DMS53 treated with DMSO at 0.1 percent for 48 hours (cell line): ENCODE measurements around the gene PXN.
"Not testable (repeated sequence)": the region's sequence is repeated elsewhere in the genome, so short reads cannot be mapped to it uniquely, and the experiment has no call there.

ENCODE experiments used
- DNase-seq: peaks from one replicate; lab custom pipeline; 2025; ENCODE audit not compliant: unreplicated experiment; lab: John Stamatoyannopoulos, UW

The PXN gene

DNA sequence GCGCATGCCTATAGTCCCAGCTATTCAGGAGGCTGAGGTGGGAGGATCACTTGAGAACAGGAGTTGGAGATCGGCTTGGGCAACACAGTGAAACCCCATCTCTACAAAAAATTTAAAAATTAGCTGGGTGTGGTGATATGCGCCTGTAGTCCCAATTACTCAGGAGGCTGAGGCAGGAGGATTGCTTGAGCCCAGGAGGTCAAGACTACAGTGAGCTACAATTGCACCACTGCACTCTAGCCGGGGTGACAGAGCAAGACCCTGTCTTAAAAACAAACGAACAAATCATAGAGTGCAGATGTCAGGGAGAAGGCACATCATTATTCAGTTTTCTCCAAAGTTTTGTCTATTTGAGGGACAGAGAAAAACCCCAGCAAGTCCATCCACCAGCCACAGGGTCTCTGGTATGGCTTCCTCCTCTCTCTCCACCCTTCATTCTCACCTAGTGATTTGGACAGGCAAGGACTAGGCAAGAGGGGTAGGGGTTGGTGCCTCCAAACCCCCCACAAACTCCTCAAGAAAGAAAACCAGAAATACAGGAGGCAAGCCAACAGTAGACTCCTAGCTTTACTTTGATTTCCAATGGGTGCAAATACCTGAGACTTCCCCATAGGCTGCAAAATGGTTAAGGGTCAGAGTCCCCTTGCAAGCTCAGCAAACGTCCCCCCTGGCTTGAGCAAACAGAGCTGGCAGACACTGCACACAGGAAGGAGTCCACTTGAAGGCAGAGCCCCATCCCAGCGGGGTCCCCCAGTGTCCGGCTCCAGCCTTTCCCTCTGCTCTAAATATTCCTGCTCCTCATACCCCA, 38.1 kb downstream of the PXN start:
- DNase-seq: no peak

DNA sequence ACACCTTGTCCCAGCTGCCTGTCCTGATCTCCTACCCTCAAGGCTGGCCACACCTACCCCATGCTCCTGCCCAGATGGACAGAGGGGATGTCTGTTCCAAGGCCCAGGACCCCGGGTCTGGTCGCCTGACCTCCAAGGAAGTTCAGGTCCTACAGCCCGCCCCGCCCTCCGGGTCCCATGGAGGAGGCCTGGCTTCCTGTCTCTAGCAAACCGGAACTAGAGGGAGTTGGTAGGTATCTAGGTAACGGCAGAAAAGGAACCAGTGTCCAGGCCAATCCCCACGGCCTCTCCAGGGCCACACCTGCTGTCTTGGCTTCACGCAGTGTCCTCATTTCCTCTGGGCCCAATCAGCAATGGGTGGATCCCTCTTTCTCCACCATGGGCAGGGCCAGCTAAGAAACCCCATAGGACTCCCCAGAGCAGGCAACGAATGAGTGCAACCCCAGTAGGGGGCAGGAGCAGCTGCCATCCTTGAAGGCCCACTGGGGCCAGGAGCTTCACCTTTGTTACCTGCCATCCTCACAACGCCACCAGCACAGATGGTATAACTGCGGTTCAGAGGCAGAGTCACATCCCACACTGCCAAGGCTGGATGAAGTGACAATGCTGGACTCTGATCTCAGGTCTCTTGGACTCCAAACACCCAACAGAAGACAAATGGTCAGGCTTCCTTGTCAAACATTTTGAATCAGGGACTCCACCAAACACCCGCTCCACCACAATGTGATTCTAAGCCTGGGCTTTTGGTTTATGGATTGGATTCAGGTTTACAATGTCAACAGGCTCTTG, 39.5 kb downstream of the PXN start:
- no peak for DNase-seq

DNA sequence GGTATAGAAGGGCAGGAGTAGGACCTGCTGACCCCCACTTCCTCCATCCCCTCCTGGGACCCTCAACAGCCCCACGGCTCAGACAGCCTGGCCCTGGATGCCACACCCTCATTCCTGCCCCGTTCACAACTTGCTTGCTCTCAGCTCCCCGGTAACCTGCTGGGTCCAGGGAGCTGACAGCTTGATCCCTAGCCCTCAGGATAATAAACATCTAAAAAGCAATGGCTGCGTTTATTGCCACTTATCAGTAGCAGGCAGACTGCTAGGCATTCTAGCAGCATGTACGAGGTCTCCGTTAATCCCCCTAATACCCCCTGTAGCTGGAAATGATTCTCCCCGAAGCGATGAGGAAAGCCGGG, 40.4 kb downstream of the PXN start:
- no peak for DNase-seq

DNA sequence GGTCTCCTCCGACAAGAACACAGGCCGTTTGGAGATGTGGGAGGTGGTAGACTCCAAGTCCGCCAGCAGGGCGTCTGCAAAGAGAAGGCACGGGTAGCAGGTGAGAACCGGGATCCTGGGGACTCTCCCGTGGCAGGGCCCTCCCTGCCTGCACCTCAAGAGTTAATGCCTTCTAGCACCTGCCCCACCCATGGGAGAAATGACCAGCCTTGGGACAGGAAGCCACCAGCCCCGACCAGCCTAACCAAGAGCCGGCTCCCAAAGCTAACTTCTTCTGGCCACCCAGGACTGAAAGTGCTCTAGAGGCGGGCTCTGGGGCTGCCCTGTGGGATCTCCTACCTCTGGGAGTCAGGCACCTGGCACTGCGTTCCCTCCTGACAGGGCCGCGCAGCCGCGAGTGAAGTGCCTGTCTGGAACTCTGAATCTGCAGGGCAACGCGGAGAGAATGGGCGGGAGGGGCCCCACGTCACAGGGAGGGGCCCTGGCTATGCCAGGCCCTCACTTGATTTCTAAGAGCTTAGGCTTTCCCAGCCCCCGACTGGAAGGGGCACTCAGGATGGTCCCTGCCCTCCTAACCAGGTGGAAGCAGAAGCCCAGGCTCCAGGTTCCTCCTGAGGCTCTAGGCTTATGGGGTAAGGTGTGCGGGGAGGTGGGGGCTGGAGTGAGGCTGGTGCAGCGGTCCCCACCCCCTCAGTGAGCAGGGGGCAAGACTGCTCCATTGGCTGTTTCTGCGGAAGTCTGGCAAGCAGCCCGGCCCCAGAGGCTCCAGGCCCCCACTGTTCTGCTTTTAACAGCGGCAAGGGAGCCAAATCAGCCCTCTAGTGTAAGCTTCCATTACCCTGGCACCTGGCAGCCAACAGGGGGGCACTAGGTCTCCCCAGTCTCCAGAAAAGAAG, 41.0 kb downstream of the PXN start:
- DNase-seq: no peak

DNA sequence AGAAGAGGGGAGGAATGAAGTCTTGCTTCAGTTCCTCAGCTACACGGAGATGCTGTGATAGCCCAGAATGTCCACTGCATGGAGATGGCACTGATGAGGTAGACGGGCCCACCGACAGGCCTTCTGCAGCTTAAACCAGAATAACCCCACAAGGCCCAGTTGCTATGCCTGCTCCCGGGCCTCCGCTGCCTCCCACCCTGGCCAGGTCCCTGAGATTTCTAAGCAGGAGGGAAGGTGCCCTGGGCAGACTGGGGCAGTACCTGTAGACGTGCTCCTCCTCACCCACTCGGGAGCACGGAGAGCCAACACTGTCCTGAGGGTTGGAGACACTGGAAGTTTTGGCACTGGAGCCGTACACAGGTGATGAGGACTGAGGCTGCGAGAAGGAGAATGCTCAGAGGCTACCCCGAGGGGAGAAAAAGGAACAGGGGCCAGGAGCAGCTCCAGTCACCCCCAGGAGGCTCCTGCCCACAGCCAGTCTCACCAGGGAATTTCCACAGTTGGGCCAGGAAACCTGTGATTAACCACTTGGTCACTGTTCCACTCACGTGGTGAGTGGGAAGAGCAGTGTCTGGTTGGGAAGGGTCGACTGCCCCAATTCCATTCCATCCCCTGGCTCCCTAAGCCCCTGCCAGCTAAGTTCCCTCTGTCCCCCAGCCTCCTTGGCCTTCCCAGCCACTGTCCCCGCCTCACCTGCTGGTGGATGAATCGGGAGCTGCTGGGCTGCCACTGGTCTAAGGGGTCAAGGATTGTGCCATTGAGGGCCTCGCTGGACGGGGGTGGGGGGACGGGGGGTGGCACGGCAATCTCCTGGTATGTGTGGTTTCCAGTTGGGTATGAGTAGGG, 41.8 kb downstream of the PXN start:
- no peak for DNase-seq

- DNase-seq: no peak
Measured at GRCh38 chr12:120222288-120222832, 43.2 kb downstream of the PXN start.

DNA sequence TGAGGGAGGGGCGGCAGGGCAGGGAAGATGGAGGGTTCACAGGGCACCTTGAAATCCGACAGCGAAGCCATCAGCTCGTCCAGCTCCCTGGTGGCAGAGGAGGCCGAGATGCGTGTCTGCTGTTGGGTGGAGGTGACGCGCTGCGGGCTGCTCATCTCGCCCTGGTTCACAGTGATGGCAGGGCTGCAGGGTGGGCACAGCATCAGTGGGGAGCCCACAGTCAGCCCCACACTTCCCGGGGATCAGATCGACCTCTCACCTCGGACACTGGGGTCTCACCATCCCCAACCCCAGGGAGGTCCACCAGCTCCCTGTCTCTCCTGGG, 44.0 kb downstream of the PXN start:
- no peak for DNase-seq

- DNase-seq: no peak
Measured at GRCh38 chr12:120220838-120221575, 44.5 kb downstream of the PXN start.

- no peak for DNase-seq
Measured at GRCh38 chr12:120218680-120219606, 46.6 kb downstream of the PXN start.

DNA sequence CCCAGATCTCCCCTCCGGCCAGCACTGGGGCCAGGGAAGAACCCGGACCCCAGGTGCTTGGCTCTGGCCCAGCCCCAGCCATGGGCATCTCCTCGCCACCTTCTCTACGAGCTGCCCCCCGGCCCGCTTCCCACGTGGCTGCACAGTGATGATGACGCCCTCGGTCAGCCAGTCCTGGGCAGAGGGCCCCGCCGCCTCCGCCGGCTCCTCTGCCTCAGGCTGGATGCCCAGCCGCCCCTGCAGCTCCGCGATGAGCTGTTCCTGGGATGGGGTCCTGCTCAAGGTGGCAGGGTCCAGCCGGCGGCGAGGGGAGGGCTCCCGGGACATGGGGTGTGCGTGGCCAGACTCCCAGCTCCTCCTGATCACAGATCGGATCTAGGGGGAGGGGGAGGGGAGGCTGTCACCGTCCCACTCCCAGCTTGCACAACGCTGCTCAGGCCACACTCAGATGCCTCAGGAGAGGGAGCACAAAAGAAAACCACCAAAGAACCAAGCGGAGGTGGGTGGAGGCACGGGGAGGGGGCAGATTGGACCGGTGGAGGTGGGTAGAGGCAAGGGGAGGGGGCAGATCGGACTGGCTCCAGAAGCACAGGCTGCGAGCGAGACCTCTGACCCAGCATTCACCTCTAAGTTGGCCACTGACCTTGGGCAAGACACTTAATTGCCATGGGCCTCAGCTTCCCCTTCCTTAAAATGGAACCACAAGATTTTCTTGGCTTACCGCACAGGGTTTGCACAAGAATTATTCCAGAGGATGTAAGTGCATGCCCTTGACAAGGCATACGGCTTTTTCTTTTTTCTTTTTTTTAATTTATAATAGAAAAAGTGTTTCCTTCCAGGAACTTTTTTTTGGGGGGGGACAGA, 48.6 kb downstream of the PXN start:
- DNase-seq: no peak

GRCh38 chr12:120215766-120216735, 49.5 kb downstream of the PXN start:
- DNase-seq: no peak

GRCh38 chr12:120215357-120215735, 50.2 kb downstream of the PXN start:
- DNase-seq: no peak

DNA sequence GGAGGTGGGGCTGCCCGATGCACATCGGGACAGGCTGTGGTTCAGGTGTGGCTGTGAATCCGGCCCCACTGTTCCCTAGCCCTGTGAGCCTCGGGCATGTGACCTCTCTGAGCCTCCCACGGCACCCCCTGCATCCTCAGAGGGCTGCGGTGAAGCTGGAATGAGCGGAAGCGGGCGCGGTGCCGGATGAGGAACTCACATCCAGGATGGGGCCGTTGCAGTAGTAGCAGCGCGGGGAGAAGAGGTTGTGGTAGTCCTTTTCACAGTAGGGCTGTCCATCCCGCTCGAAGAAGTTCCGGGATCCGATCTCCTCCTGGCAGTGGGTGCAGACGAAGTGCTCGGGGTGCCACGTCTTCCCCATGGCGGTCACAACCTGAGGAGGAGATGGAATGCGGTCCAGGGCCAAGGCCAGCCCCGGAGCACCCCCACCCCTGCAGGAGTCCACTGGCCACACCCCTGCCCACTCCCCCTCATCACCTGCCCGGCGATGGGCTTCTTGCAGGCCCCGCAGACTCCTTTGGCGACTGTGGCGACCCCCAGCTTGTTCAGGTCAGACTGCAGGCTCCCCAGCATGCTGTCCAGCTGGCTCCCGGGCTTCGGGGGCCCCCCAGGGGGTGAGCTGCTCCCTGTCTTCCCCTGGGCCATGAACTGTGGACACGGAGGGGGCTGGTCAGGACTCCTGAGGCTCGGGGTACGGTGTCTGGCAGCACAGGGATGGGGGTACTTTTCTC, 50.7 kb downstream of the PXN start:
- DNase-seq: no peak

DNA sequence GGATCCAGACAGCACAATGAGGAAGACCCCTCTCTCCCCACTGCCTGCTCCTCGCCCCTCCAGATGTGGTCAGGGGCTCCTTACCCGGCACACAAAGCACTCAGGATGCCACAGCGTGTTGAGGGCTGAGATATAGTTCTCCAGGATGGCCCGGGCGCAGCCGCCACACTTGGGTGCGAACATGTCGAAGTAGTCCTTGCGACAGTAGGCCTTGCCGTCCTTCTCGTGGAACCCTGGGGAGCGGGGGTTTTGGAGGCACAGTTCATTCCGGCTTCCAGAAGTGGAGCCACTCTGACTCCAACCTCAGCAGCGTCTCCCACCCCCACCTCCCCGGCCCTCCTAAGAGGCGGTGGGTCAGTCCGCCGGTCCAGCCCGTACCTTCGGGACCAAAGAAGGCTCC, 51.8 kb downstream of the PXN start:
- DNase-seq: no peak

DNA sequence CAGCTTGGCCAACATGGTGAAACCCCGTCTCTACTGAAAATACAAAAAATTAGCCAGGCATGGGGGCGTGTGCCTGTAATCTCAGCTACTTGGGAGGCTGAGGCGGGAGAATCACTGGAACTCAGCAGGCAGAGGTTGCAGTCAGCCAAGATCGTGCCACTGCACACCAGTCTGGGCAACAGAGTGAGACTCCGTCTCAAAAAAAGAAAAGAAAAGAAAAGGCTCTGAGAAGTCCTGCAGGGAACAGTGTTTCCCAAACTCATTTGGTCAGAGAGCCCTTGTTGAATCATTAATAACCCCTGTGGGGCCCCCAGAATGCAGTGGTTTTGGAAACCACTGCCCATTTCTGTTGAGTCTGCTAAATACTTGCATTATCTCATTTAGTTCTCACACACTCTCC, 52.3 kb downstream of the PXN start:
- DNase-seq: not testable (repeated sequence)

DNA sequence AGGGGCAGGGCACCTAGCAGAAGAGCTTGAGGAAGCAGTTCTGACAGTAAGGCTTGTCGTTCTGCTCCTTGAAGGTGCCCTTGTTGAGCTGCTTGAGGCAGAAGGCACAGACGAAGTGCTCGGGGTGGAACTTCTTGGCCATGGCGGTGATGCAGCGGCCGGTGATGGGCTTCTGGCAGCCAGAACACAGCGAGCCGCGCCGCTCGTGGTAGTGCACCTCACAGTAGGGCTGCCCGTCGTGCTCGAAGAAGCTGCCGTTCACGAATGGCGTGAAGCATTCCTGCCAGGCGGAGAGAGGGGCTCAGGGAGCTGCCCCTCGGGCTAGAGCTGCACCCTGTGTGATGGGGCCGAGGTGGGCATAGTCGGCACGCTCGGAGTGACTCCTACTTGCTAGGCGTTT, 53.2 kb downstream of the PXN start:
- DNase-seq: no peak
